K562 (cell line): Measurements from ENCODE around the gene DPF1. TPM values are rescaled to one million over a fixed set of nuclear protein-coding genes. Genes with fewer than 3 reads are reported as not detected.

ENCODE experiments used
- ARID2 ChIP-seq: fragments of 450-650 bp; IDR thresholded peaks from 2 replicates; pipeline ENCODE4 v1.6.1; 2017; ENCODE audit warnings: antibody characterized with exemption, mild to moderate bottlenecking
- BRF1 ChIP-seq: IDR thresholded peaks from 3 replicates; pipeline ENCODE4 v1.6.1; 2011; ENCODE audit warnings: borderline replicate concordance, mild to moderate bottlenecking; ENCODE audit not compliant: insufficient read length; ENCODE audit errors: extremely low read depth
- CBFA2T3 ChIP-seq: fragments of 450-650 bp; IDR thresholded peaks from 2 replicates; pipeline ENCODE4 v1.6.1; 2017
- CHCHD3 ChIP-seq: fragments of 250-450 bp; sonication (Bioruptor Pico); IDR thresholded peaks from 2 replicates; pipeline ENCODE4 v2.1.2; 2022; ENCODE audit warnings: mild to moderate bottlenecking
- DNMT1 ChIP-seq: fragments of 450-650 bp; IDR thresholded peaks from 2 replicates; pipeline ENCODE4 v1.6.1; 2016; ENCODE audit warnings: antibody characterized with exemption, mild to moderate bottlenecking
- ELF4 ChIP-seq: fragments of 450-650 bp; formaldehyde crosslinking; IDR thresholded peaks from 2 replicates; pipeline ENCODE4 v1.4.0; 2022; ENCODE audit warnings: missing genetic modification characterization
- FOXK2 ChIP-seq, 2 experiments: fragments of 450-650 bp; IDR thresholded peaks in 1 of 2; conservative IDR thresholded peaks in 1 of 2; 2 replicates each; pipeline ENCODE4 v1.6.1; 2016; ENCODE audit warnings: low read depth in 2 of 2, mild to moderate bottlenecking in 1 of 2
- KLF16 ChIP-seq: IDR thresholded peaks from 2 replicates; pipeline ENCODE4 v1.6.1; 2016; ENCODE audit warnings: antibody characterized with exemption
- MAZ ChIP-seq, 2 experiments: fragments of 450-650 bp in 1 of 2; sonication (generic) in 1 of 2; formaldehyde crosslinking; IDR thresholded peaks in 1 of 2; conservative IDR thresholded peaks in 1 of 2; 2 replicates each; pipeline versions ENCODE4 v1.4.0 to v1.5.0; 2020; ENCODE audit warnings: mild to moderate bottlenecking in 1 of 2, missing genetic modification reagents in 1 of 2
- NFIX ChIP-seq: fragments of 250-450 bp; sonication (Bioruptor Pico); IDR thresholded peaks from 2 replicates; pipeline ENCODE4 v1.4.0; 2020; ENCODE audit warnings: low read depth, mild to moderate bottlenecking, moderate library complexity
- NR4A1 ChIP-seq, 2 experiments: fragments of 250-450 bp in 1 of 2; fragments of 450-650 bp in 1 of 2; sonication (Bioruptor Pico) in 1 of 2; IDR thresholded peaks; 2 replicates each; pipeline versions ENCODE4 v1.4.0 to v1.6.1; 2016 to 2020; ENCODE audit warnings: mild to moderate bottlenecking in 2 of 2, missing compliant biosample characterization in 1 of 2, missing genetic modification characterization in 1 of 2, moderate library complexity in 1 of 2
- POLR2AphosphoS5 ChIP-seq: IDR thresholded peaks from 2 replicates; pipeline ENCODE4 v1.6.1; 2011; ENCODE audit warnings: mild to moderate bottlenecking, low read depth, low read length, moderate library complexity; ENCODE audit not compliant: control insufficient read depth, insufficient read depth
- RBM25 ChIP-seq: fragments of 200-400 bp; formaldehyde crosslinking; IDR thresholded peaks from 2 replicates; pipeline ENCODE4 v1.6.1; 2018; ENCODE audit warnings: low read length, low read depth, moderate library complexity; ENCODE audit not compliant: severe bottlenecking
- RCOR1 ChIP-seq, 2 experiments: IDR thresholded peaks; 2 replicates each; pipeline ENCODE4 v1.6.1; 2012; ENCODE audit warnings: low read depth in 2 of 2, low read length in 2 of 2, borderline replicate concordance in 1 of 2, improper control_type of control experiment in 1 of 2
- SMC3 ChIP-seq: conservative IDR thresholded peaks from 2 replicates; pipeline ENCODE4 v1.6.1; 2011; ENCODE audit warnings: low read depth, low read length, improper control_type of control experiment; ENCODE audit not compliant: insufficient read depth
- SRF ChIP-seq, 2 experiments: fragments of 250-450, 450-650 bp in 1 of 2; sonication (Bioruptor Pico) in 1 of 2; sonication (generic) in 1 of 2; formaldehyde crosslinking; IDR thresholded peaks; 2 replicates each; pipeline versions ENCODE4 v1.5.0 to v1.5.1; 2020 to 2022; ENCODE audit warnings: mild to moderate bottlenecking in 1 of 2, missing genetic modification reagents in 1 of 2
- TAL1 ChIP-seq: fragments of 450-650 bp; IDR thresholded peaks from 2 replicates; pipeline ENCODE4 v1.6.1; 2016; ENCODE audit warnings: mild to moderate bottlenecking
- TEAD4 ChIP-seq, 2 experiments: sonication (generic) in 1 of 2; formaldehyde crosslinking in 1 of 2; IDR thresholded peaks; 2 replicates each; pipeline versions ENCODE4 v1.6.1 to v1.8.0; 2012 to 2022; ENCODE audit warnings: borderline replicate concordance in 1 of 2, inconsistent platforms in 1 of 2, low read length in 1 of 2, mild to moderate bottlenecking in 1 of 2, missing genetic modification reagents in 1 of 2
- ZBTB17 ChIP-seq: fragments of 450-650 bp; formaldehyde crosslinking; IDR thresholded peaks from 2 replicates; pipeline ENCODE4 v1.4.0; 2020; ENCODE audit warnings: mild to moderate bottlenecking
- ZNF140 ChIP-seq: fragments of 250-450 bp; sonication (Bioruptor Pico); IDR thresholded peaks from 2 replicates; pipeline ENCODE4 v1.8.0; 2021; ENCODE audit warnings: moderate library complexity, mild to moderate bottlenecking, inconsistent platforms
- ZNF212 ChIP-seq: fragments of 450-650 bp; formaldehyde crosslinking; IDR thresholded peaks from 2 replicates; pipeline ENCODE4 v1.4.0; 2020; ENCODE audit warnings: mild to moderate bottlenecking
- ZNF23 ChIP-seq: fragments of 250-450 bp; sonication (Bioruptor Pico); IDR thresholded peaks from 2 replicates; pipeline ENCODE4 v1.4.0; 2020; ENCODE audit warnings: mild to moderate bottlenecking
- ZNF282 ChIP-seq: sonication (generic); formaldehyde crosslinking; IDR thresholded peaks from 2 replicates; pipeline ENCODE4 v1.8.1; 2023; ENCODE audit warnings: missing genetic modification reagents
- ZNF586 ChIP-seq: fragments of 450-650 bp; formaldehyde crosslinking; conservative IDR thresholded peaks from 2 replicates; pipeline ENCODE4 v1.4.0; 2020; ENCODE audit warnings: mild to moderate bottlenecking, moderate library complexity
- polyA plus RNA-seq, 8 experiments: library from polyadenylated mRNA; depleted of rRNA in 4 of 8; stranded (reverse) in 5 of 8; unstranded in 3 of 8; fragments of >200 nt; fragmentation: Nextera tagmentation in 2 of 8; fragmentation: Illumina TruSeq in 1 of 8; extraction: Ambion mirVana in 2 of 8; extraction: Trizol in 1 of 8; gene quantifications; 2 replicates each; pipeline versions ENCODE4 v1.2.1 to v1.2.3, GENCODE V29; 2011 to 2014; ENCODE audit warnings: inconsistent platforms in 1 of 8, missing spikeins in 1 of 8
- total RNA-seq, 7 experiments: library from RNA; depleted of rRNA in 6 of 7; stranded (reverse); fragments of >200 nt in 6 of 7; fragmentation: Illumina TruSeq in 2 of 7; extraction: Trizol in 2 of 7; gene quantifications; 2 replicates each; pipeline versions ENCODE4 v1.2.1 to v1.2.3, GENCODE V29; 2011 to 2021; ENCODE audit warnings: low replicate concordance in 1 of 7
- TF ChIP-seq, protein P1 (sequence below): fragments of 450-650 bp; IDR thresholded peaks from 2 replicates; pipeline ENCODE4 v1.6.1; 2016; ENCODE audit warnings: missing biosample characterization, missing genetic modification characterization
- TF ChIP-seq, protein P2 (sequence below): fragments of 450-650 bp; IDR thresholded peaks from 2 replicates; pipeline ENCODE4 v1.6.1; 2016; ENCODE audit warnings: low read depth, mild to moderate bottlenecking, moderate library complexity
- TF ChIP-seq, protein P3 (sequence below): fragments of 250-450 bp; sonication (Bioruptor Pico); IDR thresholded peaks from 2 replicates; pipeline ENCODE4 v1.8.0; 2021; ENCODE audit warnings: moderate library complexity, mild to moderate bottlenecking, inconsistent platforms

The DPF1 gene
- total and polyA plus RNA-seq, 9 of the 15 experiments (the other 6 are each of a cell fraction or from before 2014, with no cell fraction given), result 0.10 to 5.7 (median 3.1) TPM

DNA sequence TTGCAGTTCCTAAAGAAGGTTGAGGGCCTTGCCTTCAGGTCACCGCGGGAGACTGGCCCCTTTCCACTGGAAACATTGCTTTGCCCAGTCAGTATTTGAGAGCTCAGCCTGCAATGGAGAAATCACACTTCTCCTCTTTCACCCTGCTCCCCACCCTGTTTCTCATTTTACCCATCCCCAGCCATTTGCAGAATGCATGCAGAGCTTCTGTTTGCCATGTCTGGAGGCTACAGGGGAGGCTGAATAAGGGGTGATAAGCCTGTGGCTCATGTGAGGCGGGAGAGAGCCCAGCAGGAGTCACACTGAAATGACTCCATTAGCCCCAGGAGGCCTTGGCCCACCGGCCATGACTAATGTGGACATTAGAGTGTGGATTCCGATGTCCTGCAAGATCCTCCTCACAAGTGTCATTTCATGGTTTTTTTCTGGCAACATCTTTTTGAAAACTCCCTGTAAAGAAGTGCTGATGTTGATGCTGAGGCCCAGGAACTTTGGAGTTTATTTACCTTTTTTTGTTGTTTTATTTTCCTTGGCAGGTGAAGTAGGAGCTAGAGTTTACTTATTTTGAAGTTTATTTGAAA, 46.7 kb upstream of the DPF1 start (continued):
- no peak for TF ChIP-seq ZNF586 (CRISPR knock-in tag)
- TF ChIP-seq ARID2, result no peak
- no peak for TF ChIP-seq DNMT1
- peak; percentile 88 for TF ChIP-seq TEAD4 (IDR thresholded peaks at IDR 0.05; ENCODE audit: low read length)
- TF ChIP-seq TEAD4 (CRISPR knock-in tag; IDR thresholded peaks at IDR 0.05; ENCODE audit: borderline replicate concordance), result no peak
- TF ChIP-seq RCOR1 (IDR thresholded peaks at IDR 0.05; ENCODE audit: borderline replicate concordance in 1 of 2, low read depth in 2 of 2, low read length in 2 of 2), result no peak; a peak in 1 of 4 replicates
- TF ChIP-seq ELF4, result no peak
- no peak for TF ChIP-seq NFIX (CRISPR knock-in tag)
- no peak for TF ChIP-seq ZNF282 (CRISPR knock-in tag)
- TF ChIP-seq CHCHD3, result no peak
- TF ChIP-seq ZNF140 (CRISPR knock-in tag), result no peak
- TF ChIP-seq FOXK2 (conservative IDR thresholded peaks at IDR 0.05 in 1 of 2, IDR thresholded peaks at IDR 0.05 in 1 of 2; ENCODE audit: low read depth in 2 of 2), result no peak
- TF ChIP-seq NR4A1 (CRISPR knock-in tag; IDR thresholded peaks at IDR 0.05), result no peak
- TF ChIP-seq NR4A1 (tag; IDR thresholded peaks at IDR 0.05), result peak; percentile 62; the same call in 1 of the 2 replicates
- no peak for TF ChIP-seq ZBTB17
- peak; percentile 71; the same call in 1 of the 2 replicates for TF ChIP-seq KLF16
- peak; percentile 73 for TF ChIP-seq TAL1
- no peak for TF ChIP-seq ZNF212 (CRISPR knock-in tag)
- TF ChIP-seq CBFA2T3, result peak; percentile 93
- TF ChIP-seq, protein P1, sequence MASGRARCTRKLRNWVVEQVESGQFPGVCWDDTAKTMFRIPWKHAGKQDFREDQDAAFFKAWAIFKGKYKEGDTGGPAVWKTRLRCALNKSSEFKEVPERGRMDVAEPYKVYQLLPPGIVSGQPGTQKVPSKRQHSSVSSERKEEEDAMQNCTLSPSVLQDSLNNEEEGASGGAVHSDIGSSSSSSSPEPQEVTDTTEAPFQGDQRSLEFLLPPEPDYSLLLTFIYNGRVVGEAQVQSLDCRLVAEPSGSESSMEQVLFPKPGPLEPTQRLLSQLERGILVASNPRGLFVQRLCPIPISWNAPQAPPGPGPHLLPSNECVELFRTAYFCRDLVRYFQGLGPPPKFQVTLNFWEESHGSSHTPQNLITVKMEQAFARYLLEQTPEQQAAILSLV, result no peak
- no peak for TF ChIP-seq BRF1
- TF ChIP-seq MAZ (CRISPR knock-in tag; conservative IDR thresholded peaks at IDR 0.05 in 1 of 2, IDR thresholded peaks at IDR 0.05 in 1 of 2), result no peak
- TF ChIP-seq SMC3, result no peak
- peak; percentile 82 for TF ChIP-seq POLR2AphosphoS5
- no peak for TF ChIP-seq ZNF23 (CRISPR knock-in tag)
- TF ChIP-seq, protein P2, sequence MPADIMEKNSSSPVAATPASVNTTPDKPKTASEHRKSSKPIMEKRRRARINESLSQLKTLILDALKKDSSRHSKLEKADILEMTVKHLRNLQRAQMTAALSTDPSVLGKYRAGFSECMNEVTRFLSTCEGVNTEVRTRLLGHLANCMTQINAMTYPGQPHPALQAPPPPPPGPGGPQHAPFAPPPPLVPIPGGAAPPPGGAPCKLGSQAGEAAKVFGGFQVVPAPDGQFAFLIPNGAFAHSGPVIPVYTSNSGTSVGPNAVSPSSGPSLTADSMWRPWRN, result no peak
- TF ChIP-seq, protein P3, sequence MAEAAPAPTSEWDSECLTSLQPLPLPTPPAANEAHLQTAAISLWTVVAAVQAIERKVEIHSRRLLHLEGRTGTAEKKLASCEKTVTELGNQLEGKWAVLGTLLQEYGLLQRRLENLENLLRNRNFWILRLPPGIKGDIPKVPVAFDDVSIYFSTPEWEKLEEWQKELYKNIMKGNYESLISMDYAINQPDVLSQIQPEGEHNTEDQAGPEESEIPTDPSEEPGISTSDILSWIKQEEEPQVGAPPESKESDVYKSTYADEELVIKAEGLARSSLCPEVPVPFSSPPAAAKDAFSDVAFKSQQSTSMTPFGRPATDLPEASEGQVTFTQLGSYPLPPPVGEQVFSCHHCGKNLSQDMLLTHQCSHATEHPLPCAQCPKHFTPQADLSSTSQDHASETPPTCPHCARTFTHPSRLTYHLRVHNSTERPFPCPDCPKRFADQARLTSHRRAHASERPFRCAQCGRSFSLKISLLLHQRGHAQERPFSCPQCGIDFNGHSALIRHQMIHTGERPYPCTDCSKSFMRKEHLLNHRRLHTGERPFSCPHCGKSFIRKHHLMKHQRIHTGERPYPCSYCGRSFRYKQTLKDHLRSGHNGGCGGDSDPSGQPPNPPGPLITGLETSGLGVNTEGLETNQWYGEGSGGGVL, result no peak
- TF ChIP-seq RBM25, result no peak
- no peak for TF ChIP-seq SRF (CRISPR knock-in tag; IDR thresholded peaks at IDR 0.05)
